ENCODE data around the gene GAS2L3.
A peak's percentile ranks its signal among the peaks of the same experiment; 100 is the strongest.

The GAS2L3 gene

GRCh38 chr12:100661300-100661951, 87.9 kb downstream of the GAS2L3 start:
- DNase-seq (ENCODE audit: low spot score): no peak

- DNase-seq (ENCODE audit: low spot score): no peak
These were observed 93.1 kb downstream of the GAS2L3 start for GRCh38 chr12:100666588-100666987.

GRCh38 chr12:100668945-100669536, 95.6 kb downstream of the GAS2L3 start:
- peak; percentile 23 for DNase-seq (ENCODE audit: low spot score)

- DNase-seq (ENCODE audit: low spot score): no peak
These were observed 96.4 kb downstream of the GAS2L3 start for GRCh38 chr12:100669922-100670321.

GRCh38 chr12:100671396-100672074, 98.1 kb downstream of the GAS2L3 start:
- DNase-seq (ENCODE audit: low spot score): no peak

DNA sequence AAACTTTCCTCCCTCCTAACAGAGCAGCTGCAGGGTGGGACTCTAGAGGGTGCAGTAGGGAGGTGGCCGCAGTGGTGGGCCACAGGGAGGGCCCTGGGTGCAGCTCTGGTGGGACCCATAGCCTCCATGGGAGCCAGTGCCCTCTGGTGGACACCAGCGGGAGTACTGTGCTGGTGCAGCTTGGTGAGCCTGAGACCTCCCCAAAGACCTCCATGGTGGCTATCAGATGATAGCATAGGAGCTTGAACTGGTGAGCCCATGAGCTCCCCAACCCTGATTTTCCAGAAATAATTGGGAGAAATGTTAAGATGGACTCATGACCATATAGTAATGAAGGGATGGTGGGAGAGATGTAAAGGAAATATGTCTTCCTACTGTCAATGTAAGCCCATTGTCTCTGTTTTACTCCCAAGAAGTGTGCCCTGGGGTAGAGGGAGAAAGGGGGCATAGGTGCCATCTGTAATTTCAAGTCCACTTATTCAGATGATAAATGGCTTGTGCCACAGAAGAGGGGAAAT, 98.7 kb downstream of the GAS2L3 start:
- DNase-seq (ENCODE audit: low spot score): no peak

DNA sequence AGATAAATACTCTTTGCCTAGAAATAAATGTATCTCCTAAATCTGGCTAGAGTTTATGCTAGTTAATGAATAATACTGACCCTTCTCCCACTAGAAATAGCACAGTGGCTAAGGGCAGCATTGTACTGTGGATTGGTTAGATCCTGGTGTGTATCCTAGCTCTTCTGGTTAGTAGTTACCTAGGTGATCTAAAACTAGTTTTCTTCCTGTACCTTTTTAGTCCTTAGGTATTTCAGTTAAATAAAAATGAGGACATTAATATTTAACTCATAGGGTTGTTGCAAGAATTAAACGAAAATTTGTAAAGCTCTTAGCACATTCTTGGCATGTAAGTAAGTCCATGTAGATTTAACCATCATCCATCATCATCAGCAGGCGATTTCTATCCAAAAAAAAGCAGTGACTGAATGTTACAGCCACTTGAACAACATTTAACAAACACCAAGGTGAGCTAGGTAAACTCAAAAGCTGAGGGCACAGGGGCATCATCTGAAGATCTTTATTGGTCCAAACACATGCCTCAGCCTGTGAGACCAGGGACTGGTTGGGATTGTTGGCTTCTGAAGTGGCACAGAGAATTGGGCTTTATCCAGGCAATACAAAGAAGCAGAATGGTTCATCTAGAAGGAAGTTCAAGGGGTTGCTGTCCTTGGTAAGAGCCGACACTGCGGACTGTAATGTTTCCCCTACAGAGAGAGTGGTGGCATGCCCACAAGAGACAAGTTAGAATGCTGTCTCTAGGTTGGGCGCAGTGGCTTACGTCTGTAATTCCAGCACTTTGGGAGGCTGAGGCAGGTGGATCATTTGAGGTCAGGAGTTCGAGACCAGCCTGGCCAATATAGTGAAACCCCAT, 100.8 kb downstream of the GAS2L3 start:
- no peak for DNase-seq (ENCODE audit: low spot score)
